GM12892 (cell line): ENCODE data around the gene MAP4K3.

Source experiments
- DNase-seq: peaks from one replicate; pipeline ENCODE4 v3.0.0; 2011; ENCODE audit not compliant: insufficient read length
- FAIRE-seq: peaks from 2 replicates; lab custom pipeline; 2011; peaks lifted over from hg19 to GRCh38; lab: Jason Lieb, UNC
- POLR2A ChIP-seq: IDR thresholded peaks from 2 replicates; pipeline ENCODE4 v1.6.1; 2011; ENCODE audit warnings: low read depth, low read length, control low read depth
- POLR2AphosphoS5 ChIP-seq: IDR thresholded peaks from 2 replicates; pipeline ENCODE4 v1.6.1; 2011; ENCODE audit warnings: low read depth, low read length, control low read depth
- TAF1 ChIP-seq: IDR thresholded peaks from 2 replicates; pipeline ENCODE4 v1.6.1; 2011; ENCODE audit warnings: low read depth, mild to moderate bottlenecking, control low read depth, low read length, borderline replicate concordance

Gene MAP4K3

GRCh38 chr2:39217192-39217550 lies 219.9 kb downstream of the MAP4K3 start:
- DNase-seq, result no peak
- FAIRE-seq, result no peak
- no peak for TF ChIP-seq POLR2A
- TF ChIP-seq TAF1, result no peak
- no peak for TF ChIP-seq POLR2AphosphoS5

- DNase-seq (no peak), FAIRE-seq (no peak)
- TF ChIP-seq TAF1, result no peak
- no peak for TF ChIP-seq POLR2AphosphoS5
- no peak for TF ChIP-seq POLR2A
These were observed 220.5 kb downstream of the MAP4K3 start for GRCh38 chr2:39216346-39217191.

GRCh38 chr2:39215545-39215944 lies 221.5 kb downstream of the MAP4K3 start:
- FAIRE-seq, result no peak
- no peak for DNase-seq
- TF ChIP-seq POLR2A (no peak), POLR2AphosphoS5 (no peak), TAF1 (no peak)

- TF ChIP-seq POLR2A (no peak), TAF1 (no peak), POLR2AphosphoS5 (no peak)
- FAIRE-seq, result no peak
These were observed 224.1 kb downstream of the MAP4K3 start for GRCh38 chr2:39213015-39213414.

GRCh38 chr2:39210846-39211245 lies 226.2 kb downstream of the MAP4K3 start:
- TF ChIP-seq POLR2AphosphoS5 (no peak), TAF1 (no peak), POLR2A (no peak)
- DNase-seq, result no peak
- no peak for FAIRE-seq

More at GRCh38 chr2:39213015-39213414, 224.1 kb downstream of the MAP4K3 start:
- DNase-seq, result no peak

- DNase-seq (no peak), FAIRE-seq (no peak)
- TF ChIP-seq TAF1 (no peak), POLR2A (no peak), POLR2AphosphoS5 (no peak)
These were observed 233.7 kb downstream of the MAP4K3 start for GRCh38 chr2:39203382-39203781.

- FAIRE-seq, result no peak
- TF ChIP-seq POLR2A (no peak), POLR2AphosphoS5 (no peak), TAF1 (no peak)
- DNase-seq, result no peak
These were observed 234.3 kb downstream of the MAP4K3 start for GRCh38 chr2:39202639-39203369.
